Skeletal muscle cell (primary cell): ENCODE measurements around the gene CYB5A.

Experiments
- DNase-seq: peaks from one replicate; pipeline ENCODE4 v3.0.0-alpha.2; 2010; ENCODE audit warnings: low read depth
- H3K4me3 ChIP-seq: 2 replicates; pipeline ENCODE4 v1.5.1; 2011; ENCODE audit warnings: low read depth, mild to moderate bottlenecking, control low read depth, low read length, moderate library complexity

The CYB5A gene

GRCh38 chr18:74228312-74228711 is 63.5 kb downstream of the CYB5A start:
- no peak for DNase-seq
- no peak overlapping the region for H3K4me3 ChIP-seq

- H3K4me3 ChIP-seq = no peak overlapping the region
Measured at GRCh38 chr18:74226666-74227065, 65.1 kb downstream of the CYB5A start.

GRCh38 chr18:74226156-74226555 is 65.6 kb downstream of the CYB5A start:
- no peak for DNase-seq

More at GRCh38 chr18:74226666-74227065, 65.1 kb downstream of the CYB5A start:
- no peak for DNase-seq

GRCh38 chr18:74225193-74225840 is 66.4 kb downstream of the CYB5A start:
- no peak overlapping the region for H3K4me3 ChIP-seq
- DNase-seq = no peak

More at GRCh38 chr18:74226156-74226555, 65.6 kb downstream of the CYB5A start:
- H3K4me3 ChIP-seq = no peak overlapping the region

DNA sequence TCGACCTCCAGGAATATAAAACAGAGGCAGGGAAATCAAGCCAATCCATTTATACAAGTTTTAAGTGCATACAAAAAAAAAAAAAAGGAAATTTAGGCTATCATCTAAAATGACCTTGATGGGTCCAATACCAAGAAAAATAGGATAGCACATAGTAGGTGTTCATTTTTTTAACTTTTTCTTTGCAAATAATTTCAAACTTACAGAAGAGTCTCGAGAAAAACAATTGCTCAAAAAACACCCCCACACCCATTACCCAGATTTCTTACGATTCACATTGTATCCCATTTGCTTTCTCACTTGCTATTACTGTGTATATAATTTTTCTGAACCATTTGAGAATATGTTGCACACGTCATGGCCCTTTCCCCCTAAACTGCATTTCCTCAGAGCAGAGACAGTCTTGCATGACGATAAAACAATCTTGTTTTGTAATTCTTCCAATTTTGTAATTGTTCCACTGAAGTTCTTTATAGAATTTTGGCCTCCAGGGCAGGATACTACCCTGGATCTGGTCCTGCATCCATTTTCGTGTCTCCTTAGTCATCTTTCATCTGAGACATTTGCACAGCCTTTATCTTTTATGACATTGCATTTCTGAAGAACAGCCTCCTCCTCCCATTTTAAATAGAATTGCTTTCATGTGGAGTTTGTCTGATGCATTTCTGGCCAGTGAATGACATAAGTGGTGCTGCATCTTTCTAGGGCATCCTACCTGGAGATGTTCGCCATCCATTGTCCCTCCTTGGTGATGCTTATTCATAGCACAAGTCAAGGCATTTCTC is 68.9 kb downstream of the CYB5A start:
- no peak overlapping the region for H3K4me3 ChIP-seq
- no peak for DNase-seq

GRCh38 chr18:74221081-74221480 is 70.7 kb downstream of the CYB5A start:
- DNase-seq = no peak
- H3K4me3 ChIP-seq = no peak overlapping the region

DNA sequence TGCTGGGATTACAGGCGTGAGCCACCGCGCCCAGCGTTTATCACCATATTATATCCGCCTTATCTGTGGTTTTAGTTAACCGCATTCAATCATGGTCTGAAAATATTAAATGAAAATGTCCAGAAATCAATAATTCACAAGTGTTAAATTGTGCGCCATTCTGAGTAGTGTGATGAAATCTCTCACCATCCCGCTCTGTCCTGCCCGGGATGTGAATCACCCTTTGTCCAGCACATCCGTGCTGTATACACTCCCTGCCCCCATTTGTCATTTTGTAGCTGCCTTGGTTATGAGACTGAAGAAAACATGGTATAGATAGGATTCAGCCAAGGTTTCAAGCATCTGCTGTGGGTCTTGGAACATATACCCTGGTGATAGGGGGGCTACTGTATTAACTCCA is 72.7 kb downstream of the CYB5A start:
- no peak overlapping the region for H3K4me3 ChIP-seq
- no peak for DNase-seq

DNA sequence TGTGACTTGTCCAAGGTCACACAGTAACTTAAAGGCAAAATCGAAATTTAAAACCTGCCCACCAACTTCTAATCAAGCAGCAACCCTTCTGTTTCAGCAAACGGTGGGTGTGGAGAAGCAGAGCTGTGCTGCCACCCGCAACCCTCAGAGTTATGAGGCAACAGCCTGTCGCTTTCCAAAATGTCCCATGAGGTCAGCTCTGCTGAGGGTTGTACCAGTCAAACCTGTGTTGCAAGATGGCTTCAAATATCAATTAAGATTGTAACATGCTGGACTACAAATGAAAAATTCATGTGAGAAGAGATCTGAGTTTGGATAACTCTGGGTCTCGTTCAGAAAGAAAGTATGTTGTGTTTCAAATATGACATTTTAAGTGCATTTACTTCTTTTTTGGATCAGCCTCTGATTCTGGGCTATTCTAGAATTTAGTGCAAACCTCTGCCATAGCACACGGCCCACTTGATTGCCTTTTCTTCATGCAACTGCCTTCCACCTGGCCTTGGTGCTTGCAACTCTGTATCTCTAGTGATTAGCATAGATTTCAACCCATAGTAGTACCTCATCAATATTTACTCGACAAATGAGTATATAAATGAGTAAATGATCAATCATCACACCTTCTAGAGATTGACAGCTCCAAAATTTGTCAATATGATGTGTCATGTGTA is 74.2 kb downstream of the CYB5A start:
- H3K4me3 ChIP-seq = no peak overlapping the region
- no peak for DNase-seq

DNA sequence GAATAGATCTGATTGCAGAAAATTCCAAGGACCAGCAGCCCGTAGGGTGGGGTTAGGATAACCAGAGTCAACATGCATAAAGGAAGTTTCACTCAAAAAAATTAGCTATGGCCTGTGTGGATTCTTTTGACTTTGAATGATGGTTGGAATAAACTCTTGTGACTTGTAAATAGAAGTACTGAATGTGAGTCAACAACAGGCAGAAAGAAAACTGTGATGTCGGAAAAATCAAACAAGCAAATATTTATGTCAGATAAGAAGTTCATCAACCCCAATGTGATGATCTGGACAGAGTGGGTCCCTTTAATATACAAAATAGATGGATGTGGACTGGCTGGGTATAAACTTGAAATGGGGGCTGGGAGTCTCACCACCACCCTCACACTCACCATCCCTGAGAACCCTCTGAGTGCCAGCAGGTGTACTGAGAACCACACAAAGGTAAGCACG is 75.1 kb downstream of the CYB5A start:
- no peak overlapping the region for H3K4me3 ChIP-seq
- DNase-seq = no peak

DNA sequence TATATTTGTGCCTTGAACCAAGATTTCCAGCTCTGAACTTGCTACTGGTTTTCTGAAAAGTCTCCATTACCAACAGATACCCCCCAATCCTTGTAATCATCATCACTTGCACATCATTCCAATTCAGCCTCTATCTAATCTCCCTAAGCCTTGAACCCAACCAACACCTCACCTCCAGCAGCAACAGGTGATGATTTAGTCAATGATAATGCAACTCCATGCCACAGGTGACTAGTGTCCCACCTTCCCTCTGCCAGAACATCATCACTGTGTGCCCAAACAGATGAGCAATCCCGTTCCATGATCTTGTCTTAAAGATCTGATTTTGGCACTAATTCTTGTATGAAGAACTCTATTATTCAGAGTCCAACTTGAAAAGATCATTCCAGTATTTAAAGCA is 75.9 kb downstream of the CYB5A start:
- DNase-seq = no peak
- no peak overlapping the region for H3K4me3 ChIP-seq

GRCh38 chr18:74213429-74213828 is 78.3 kb downstream of the CYB5A start:
- DNase-seq = no peak
- H3K4me3 ChIP-seq = no peak overlapping the region

- H3K4me3 ChIP-seq = no peak overlapping the region
- no peak for DNase-seq
Measured at GRCh38 chr18:74204526-74205152, 87.1 kb downstream of the CYB5A start.

DNA sequence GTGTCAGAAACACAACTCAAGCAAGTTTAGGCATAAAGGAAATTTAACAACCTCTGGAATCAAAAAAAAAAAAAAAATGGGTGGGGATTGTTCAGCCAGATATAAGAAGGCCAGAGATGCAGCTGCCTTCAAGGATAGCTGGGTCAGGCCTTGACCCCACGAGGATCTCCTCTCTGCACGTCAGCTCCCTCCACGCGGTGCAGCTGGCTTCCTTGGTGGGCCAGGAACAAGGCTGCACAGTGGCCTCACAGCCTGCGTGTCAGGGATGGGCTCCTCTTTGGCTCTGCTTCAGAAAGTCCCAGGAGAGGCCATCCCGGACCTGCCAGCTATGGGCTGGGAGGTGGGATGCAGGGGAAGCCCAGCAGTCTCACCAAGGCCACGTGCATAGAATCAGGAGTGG is 88.0 kb downstream of the CYB5A start:
- no peak overlapping the region for H3K4me3 ChIP-seq
- DNase-seq = no peak
